Osteoblast (primary cell): ENCODE results near the gene GRPEL2. TPM values are rescaled to one million over a fixed set of nuclear protein-coding genes. Genes with fewer than 3 reads are reported as not detected.

Source experiments
- DNase-seq: peaks from one replicate; pipeline ENCODE4 v3.0.0; 2011; ENCODE audit warnings: low spot score, mixed read lengths; ENCODE audit not compliant: insufficient read length; ENCODE audit errors: missing footprints
- H2AFZ ChIP-seq: 2 replicates; pipeline ENCODE4 v1.6.0; 2011; ENCODE audit warnings: mild to moderate bottlenecking, low read length
- H3K27ac ChIP-seq: 2 replicates; pipeline ENCODE4 v1.5.1; 2011; ENCODE audit warnings: mild to moderate bottlenecking, low read depth, low read length, moderate library complexity
- H3K27me3 ChIP-seq: 2 replicates; pipeline ENCODE4 v1.6.0; 2012; ENCODE audit warnings: mild to moderate bottlenecking, control low read depth, inconsistent platforms, low read length, moderate library complexity; ENCODE audit not compliant: insufficient read depth
- H3K36me3 ChIP-seq: 2 replicates; pipeline ENCODE4 v1.5.1; 2011; ENCODE audit warnings: mild to moderate bottlenecking, low read length, control low read depth, moderate library complexity; ENCODE audit not compliant: insufficient read depth
- H3K4me1 ChIP-seq: 2 replicates; pipeline ENCODE4 v1.5.1; 2011; ENCODE audit warnings: mild to moderate bottlenecking, low read length, control low read depth, moderate library complexity; ENCODE audit not compliant: insufficient read depth
- H3K4me2 ChIP-seq: 2 replicates; pipeline ENCODE4 v1.6.0; 2011; ENCODE audit warnings: mild to moderate bottlenecking, low read length; ENCODE audit not compliant: insufficient read depth
- H3K4me3 ChIP-seq: fragments of 200-600 bp; sonication (generic); 3 replicates; pipeline ENCODE4 v1.5.1; 2012; ENCODE audit warnings: mild to moderate bottlenecking, low read length, inconsistent platforms; ENCODE audit not compliant: insufficient read depth
- H3K79me2 ChIP-seq: 2 replicates; pipeline ENCODE4 v1.6.0; 2012; ENCODE audit warnings: mild to moderate bottlenecking, low read length, control low read depth, inconsistent platforms; ENCODE audit not compliant: insufficient read depth
- H3K9me3 ChIP-seq: 2 replicates; pipeline ENCODE4 v1.5.1; 2011; ENCODE audit warnings: low read depth, low read length, control low read depth
- H4K20me1 ChIP-seq: 2 replicates; pipeline ENCODE4 v1.6.0; 2012; ENCODE audit warnings: mild to moderate bottlenecking, low read length, control low read depth; ENCODE audit not compliant: insufficient read depth
- total RNA-seq: library from RNA; depleted of rRNA; stranded (reverse); fragments of >200 nt; gene quantifications from 2 replicates; pipeline ENCODE4 v1.2.3, GENCODE V29; 2012
- TF ChIP-seq, protein P1 (sequence below): IDR thresholded peaks from 2 replicates; pipeline ENCODE4 v1.5.1; 2011; ENCODE audit warnings: mild to moderate bottlenecking, low read depth, low read length, moderate library complexity; ENCODE audit errors: extremely low read depth

Gene GRPEL2
- total RNA-seq, 1 donor = 34.7 TPM

GRCh38 chr5:149341876-149342275 lies 3.4 kb upstream of the GRPEL2 start:
- Histone ChIP-seq H4K20me1 (no peaks in the 10 kb centered on the region), H3K4me3 (no peak overlapping the region), H2AFZ (no peak overlapping the region), H3K9me3 (no peaks in the 10 kb centered on the region), H3K4me2 (no peak overlapping the region), H3K27ac (no peak overlapping the region), H3K79me2 (peaks cover 13% of the 10 kb centered on the region), H3K4me1 (peaks cover 13% of the 10 kb centered on the region), H3K27me3 (no peaks in the 10 kb centered on the region), H3K36me3 (no peaks in the 10 kb centered on the region)
- no peak for DNase-seq
- TF ChIP-seq, protein P1, sequence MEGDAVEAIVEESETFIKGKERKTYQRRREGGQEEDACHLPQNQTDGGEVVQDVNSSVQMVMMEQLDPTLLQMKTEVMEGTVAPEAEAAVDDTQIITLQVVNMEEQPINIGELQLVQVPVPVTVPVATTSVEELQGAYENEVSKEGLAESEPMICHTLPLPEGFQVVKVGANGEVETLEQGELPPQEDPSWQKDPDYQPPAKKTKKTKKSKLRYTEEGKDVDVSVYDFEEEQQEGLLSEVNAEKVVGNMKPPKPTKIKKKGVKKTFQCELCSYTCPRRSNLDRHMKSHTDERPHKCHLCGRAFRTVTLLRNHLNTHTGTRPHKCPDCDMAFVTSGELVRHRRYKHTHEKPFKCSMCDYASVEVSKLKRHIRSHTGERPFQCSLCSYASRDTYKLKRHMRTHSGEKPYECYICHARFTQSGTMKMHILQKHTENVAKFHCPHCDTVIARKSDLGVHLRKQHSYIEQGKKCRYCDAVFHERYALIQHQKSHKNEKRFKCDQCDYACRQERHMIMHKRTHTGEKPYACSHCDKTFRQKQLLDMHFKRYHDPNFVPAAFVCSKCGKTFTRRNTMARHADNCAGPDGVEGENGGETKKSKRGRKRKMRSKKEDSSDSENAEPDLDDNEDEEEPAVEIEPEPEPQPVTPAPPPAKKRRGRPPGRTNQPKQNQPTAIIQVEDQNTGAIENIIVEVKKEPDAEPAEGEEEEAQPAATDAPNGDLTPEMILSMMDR = no peak

- Histone ChIP-seq H3K4me2 (peak overlapping the region; percentile 92), H3K4me3 (peak overlapping the region; percentile 83), H3K9me3 (no peaks in the 10 kb centered on the region), H4K20me1 (no peaks in the 10 kb centered on the region), H3K4me1 (peaks cover 13% of the 10 kb centered on the region), H3K36me3 (peaks cover 16% of the 10 kb centered on the region), H3K79me2 (peaks cover 34% of the 10 kb centered on the region), H2AFZ (no peak overlapping the region), H3K27ac (no peak overlapping the region), H3K27me3 (no peaks in the 10 kb centered on the region)
- TF ChIP-seq, protein P1 = no peak
- no peak for DNase-seq
Measured at GRCh38 chr5:149344151-149344550, 1.1 kb upstream of the GRPEL2 start.

GRCh38 chr5:149345892-149346222 lies 558 bp downstream of the GRPEL2 start:
- H3K36me3 ChIP-seq = peaks cover 33% of the 10 kb centered on the region
- peak overlapping the region; percentile 84 for H3K27ac ChIP-seq
- peaks cover 13% of the 10 kb centered on the region for H3K4me1 ChIP-seq
- H3K79me2 ChIP-seq = peaks cover 43% of the 10 kb centered on the region
- H4K20me1 ChIP-seq = no peaks in the 10 kb centered on the region
- peak overlapping the region; percentile 83 for H3K4me3 ChIP-seq
- H3K4me2 ChIP-seq = peak overlapping the region; percentile 92
- no peak for DNase-seq
- H3K27me3 ChIP-seq = no peaks in the 10 kb centered on the region
- no peaks in the 10 kb centered on the region for H3K9me3 ChIP-seq
- TF ChIP-seq, protein P1 = no peak
- H2AFZ ChIP-seq = peak overlapping the region; percentile 89

DNA sequence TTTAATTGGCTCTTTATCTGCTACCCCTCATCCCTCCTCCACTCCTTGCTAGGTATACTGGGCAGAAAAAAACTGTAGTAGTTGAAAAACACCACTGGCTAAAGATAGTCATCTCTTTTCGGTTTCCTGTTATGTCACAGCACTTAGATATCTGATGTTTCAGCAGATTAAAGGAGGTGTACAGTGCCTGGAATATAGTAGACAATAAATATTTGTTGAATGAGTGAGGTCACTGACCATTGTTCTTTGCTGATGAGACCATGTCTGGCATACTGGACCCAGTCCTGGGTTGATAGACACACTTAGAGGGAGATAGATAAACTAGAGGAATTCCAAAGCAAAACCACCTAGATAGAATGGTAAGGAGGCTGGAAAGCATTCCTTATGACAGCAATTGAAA lies 3.2 kb downstream of the GRPEL2 start:
- H3K4me3 ChIP-seq = no peak overlapping the region
- no peak for DNase-seq
- H3K79me2 ChIP-seq = peaks cover 47% of the 10 kb centered on the region
- no peak overlapping the region for H2AFZ ChIP-seq
- H3K27ac ChIP-seq = no peak overlapping the region
- no peaks in the 10 kb centered on the region for H4K20me1 ChIP-seq
- H3K9me3 ChIP-seq = no peaks in the 10 kb centered on the region
- H3K4me2 ChIP-seq = no peak overlapping the region
- peaks cover 13% of the 10 kb centered on the region for H3K4me1 ChIP-seq
- H3K36me3 ChIP-seq = peaks cover 56% of the 10 kb centered on the region
- H3K27me3 ChIP-seq = no peaks in the 10 kb centered on the region
- TF ChIP-seq, protein P1 = no peak
